ENCODE data around the gene ATR. TPM values are rescaled to one million over a fixed set of nuclear protein-coding genes. Genes with fewer than 3 reads are reported as not detected.

Gene ATR
- total and polyA plus RNA-seq, 2 of the 4 experiments (the other 2 are of a cell fraction): 9.5 to 28.0 TPM

GRCh38 chr3:142536519-142536918 lies 42.0 kb downstream of the ATR start:
- Histone ChIP-seq H4K20me1 (ENCODE audit: insufficient read depth, low read length) (no peaks in the 10 kb centered on the region), H2BK120ac (ENCODE audit: low read depth, low read length) (no peak overlapping the region), H2AK9ac (replicated peaks; ENCODE audit: low read depth, low read length, poor library complexity) (no peak overlapping the region), H4K8ac (ENCODE audit: low read depth in 2 of 2, low read length in 2 of 2) (no peak overlapping the region), H3K9me1 (ENCODE audit: insufficient read depth, low read length) (no peaks in the 10 kb centered on the region), H3K18ac (ENCODE audit: low read depth, low read length) (no peak overlapping the region), H2AFZ (replicated peaks; ENCODE audit: low read length, poor library complexity) (no peak overlapping the region), H3K4me1 (ENCODE audit: control insufficient read depth, insufficient read depth, low read length) (no peaks in the 10 kb centered on the region), H3K56ac (ENCODE audit: extremely low read depth, insufficient read depth, low read length) (no peak overlapping the region), H2BK5ac (ENCODE audit: low read depth, low read length, poor library complexity, severe bottlenecking) (no peak overlapping the region), H3K4me3 (ENCODE audit: insufficient read depth, low read depth, low read length) (no peak overlapping the region), H2BK20ac (ENCODE audit: low read depth, low read length) (no peak overlapping the region), H3K9ac (ENCODE audit: low read depth, low read length) (no peak overlapping the region), H4K5ac (ENCODE audit: low read depth, low read length) (no peak overlapping the region), H3K36me3 (ENCODE audit: control insufficient read depth, insufficient read depth, low read length) (peaks cover 8% of the 10 kb centered on the region), H3K9me3 (ENCODE audit: control insufficient read depth, insufficient read depth, low read length) (no peaks in the 10 kb centered on the region), H3K4me2 (ENCODE audit: low read depth, low read length) (no peak overlapping the region), H3K79me1 (ENCODE audit: low read depth in 1 of 2, low read length in 2 of 2) (no peaks in the 10 kb centered on the region), H3K27ac (ENCODE audit: insufficient read depth, low read length) (no peak overlapping the region), H4K91ac (ENCODE audit: insufficient read depth, low read depth, low read length) (no peak overlapping the region), H3K23ac (ENCODE audit: low read depth, low read length) (no peak overlapping the region), H3K4ac (ENCODE audit: low read depth, low read length) (no peak overlapping the region), H3K27me3 (ENCODE audit: control insufficient read depth, insufficient read depth, low read length) (no peaks in the 10 kb centered on the region), H2AK5ac (ENCODE audit: low read depth, low read length) (no peak overlapping the region), H3K14ac (replicated peaks; ENCODE audit: low read depth, low read length) (no peak overlapping the region), H2BK15ac (ENCODE audit: low read depth, low read length) (no peak overlapping the region)
- BruUV-seq (replicated peaks): no TSS peak
- in situ Hi-C loops (cut with MboI; ENCODE audit: low sequenced_read_pairs) (no loop called here), intact Hi-C loops (cut with micrococcal nuclease) (no loop called here), dilution Hi-C loops (cut with HindIII; ENCODE audit: low sequenced_read_pairs, unreplicated experiment) (no loop called here)
- ChIA-PET CTCF (interaction anchor here (0.6 kb wide), 1 partner anchor 34 kb away, joined by 4 read pairs; no protein-coding TSS in a partner anchor), POLR2A (ENCODE audit: unreplicated experiment) (no interaction called here)
- no peak for TF ChIP-seq RFX5 (IDR thresholded peaks at IDR 0.05; ENCODE audit: low read depth, low read length)
- no peak for TF ChIP-seq MAZ (IDR thresholded peaks at IDR 0.05; ENCODE audit: borderline replicate concordance, low read depth, low read length)
- no peak for TF ChIP-seq POLR2A (IDR thresholded peaks at IDR 0.05; ENCODE audit: low read depth, low read length)
- no peak for TF ChIP-seq RAD21 (IDR thresholded peaks at IDR 0.05; ENCODE audit: low read length)
- no peak for TF ChIP-seq CTCF (conservative IDR thresholded peaks at IDR 0.05; ENCODE audit: low read depth, low read length)
- TF ChIP-seq MXI1 (IDR thresholded peaks at IDR 0.05; ENCODE audit: borderline replicate concordance, low read depth, low read length): no peak
- TF ChIP-seq MAFK (IDR thresholded peaks at IDR 0.05; ENCODE audit: low read depth, low read length): no peak
- TF ChIP-seq ELK1 (IDR thresholded peaks at IDR 0.05; ENCODE audit: borderline replicate concordance, low read depth, low read length): no peak
- no peak for TF ChIP-seq CHD1 (IDR thresholded peaks at IDR 0.05; ENCODE audit: low read depth, low read length)
- ATAC-seq (ENCODE audit: low read depth): no peak
- no peak for DNase-seq
- 100% methylated on average over 3 of the region's 3 CpGs; no CpG with 5 or more reads in 1 of the 2 experiments for WGBS, 2 experiments (ENCODE audit: extremely low coverage in 2 of 2, insufficient read length in 1 of 2)
